DLD1 (cell line): Measurements from ENCODE around the gene EXOC2.

Experiments used
- in situ Hi-C: cut with HindIII; loops from 2 replicates; pipeline ENCODE4 v1.10.0; 2017; ENCODE audit warnings: low sequenced_read_pairs

EXOC2 gene

GRCh38 chr6:540490-540889, 152.4 kb downstream of the EXOC2 start:
- in situ Hi-C loops: no loop called here

DNA sequence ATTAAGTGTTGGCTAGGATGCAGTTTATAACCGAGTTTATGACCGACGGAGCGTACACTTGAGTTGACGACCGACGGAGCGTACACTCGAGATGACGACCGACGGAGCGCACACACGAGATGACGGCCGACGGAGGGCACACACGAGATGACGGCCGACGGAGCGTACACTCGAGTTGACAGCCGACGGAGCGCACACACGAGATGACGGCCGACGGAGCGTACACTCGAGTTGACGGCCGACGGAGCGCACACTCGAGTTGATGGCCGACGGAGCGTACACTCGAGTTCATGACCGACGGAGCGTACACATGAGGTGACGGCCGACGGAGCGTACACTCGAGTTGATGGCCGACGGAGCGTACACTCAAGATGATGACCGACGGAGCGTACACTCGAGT, 155.8 kb downstream of the EXOC2 start:
- in situ Hi-C loops: no loop called here

- in situ Hi-C loops: no loop called here
Measured at GRCh38 chr6:530425-530824, 162.5 kb downstream of the EXOC2 start.

DNA sequence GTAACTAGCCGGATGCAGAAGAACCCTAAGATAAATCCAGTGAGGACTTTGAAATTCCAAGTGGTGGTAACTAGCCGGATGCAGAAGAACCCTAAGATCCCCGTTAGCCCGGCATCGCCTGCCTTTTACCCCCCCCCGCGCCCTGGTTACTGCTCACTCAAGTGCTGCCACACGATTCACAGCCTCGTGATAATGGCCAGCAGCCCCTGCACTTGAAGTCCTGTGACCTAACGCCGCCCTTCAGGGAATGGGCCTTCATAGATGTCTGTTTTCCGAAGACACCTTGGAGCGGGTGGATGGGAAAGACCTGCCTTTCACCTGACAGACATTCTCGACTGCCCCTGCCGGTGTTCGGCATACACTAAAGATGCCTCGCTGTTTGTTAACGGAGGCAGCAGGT, 163.9 kb downstream of the EXOC2 start:
- in situ Hi-C loops: no loop called here

DNA sequence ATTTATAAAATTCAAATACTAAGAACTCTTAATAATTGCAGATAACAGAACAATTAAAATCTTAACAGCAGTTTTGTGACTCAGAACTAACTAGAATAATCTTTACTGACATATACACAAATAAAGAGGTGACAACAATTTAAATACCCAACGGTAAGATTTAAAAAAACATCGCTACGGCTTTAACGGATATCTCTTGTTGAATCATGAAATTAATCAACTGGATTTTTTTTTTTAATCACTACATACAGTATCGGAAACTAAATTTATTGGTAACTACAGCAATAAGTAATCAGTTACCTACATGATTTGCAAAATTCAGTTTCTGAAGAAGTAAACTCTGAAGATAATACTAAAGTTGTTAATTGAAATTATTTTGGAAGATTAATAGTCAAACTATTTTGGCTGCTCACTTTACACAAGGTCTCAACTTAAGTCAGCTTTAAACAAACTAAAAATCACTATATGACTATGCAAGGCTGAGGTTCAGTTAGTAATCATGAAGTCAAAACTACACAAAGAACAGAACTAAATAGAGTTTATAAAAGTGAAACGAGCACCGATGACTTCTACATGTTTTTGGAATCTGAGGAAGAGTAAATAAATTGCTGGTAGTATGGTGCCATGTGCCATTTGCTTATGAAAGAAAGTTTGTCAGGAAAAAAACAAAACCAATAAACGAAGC, 164.8 kb downstream of the EXOC2 start:
- in situ Hi-C loops: no loop called here

DNA sequence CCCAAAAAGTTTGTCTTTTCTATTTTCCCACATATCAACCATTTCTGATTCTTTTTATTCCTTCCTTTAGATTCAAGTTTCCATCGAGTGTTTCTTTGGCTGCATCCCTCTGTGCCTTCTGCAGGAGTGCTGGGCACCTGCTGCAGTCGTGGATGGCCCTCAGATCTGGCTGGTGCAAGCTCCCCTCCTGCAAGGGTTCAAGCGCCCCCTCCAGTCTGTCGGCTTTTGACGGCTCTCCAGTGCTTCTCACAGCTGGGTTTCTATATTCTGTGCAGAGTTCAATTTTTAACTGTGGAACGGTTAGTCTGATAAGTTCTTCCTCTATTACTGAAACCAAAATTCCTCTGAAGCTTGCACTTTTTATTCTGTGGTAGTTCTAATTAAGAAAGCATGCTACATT, 168.1 kb downstream of the EXOC2 start:
- in situ Hi-C loops: no loop called here

DNA sequence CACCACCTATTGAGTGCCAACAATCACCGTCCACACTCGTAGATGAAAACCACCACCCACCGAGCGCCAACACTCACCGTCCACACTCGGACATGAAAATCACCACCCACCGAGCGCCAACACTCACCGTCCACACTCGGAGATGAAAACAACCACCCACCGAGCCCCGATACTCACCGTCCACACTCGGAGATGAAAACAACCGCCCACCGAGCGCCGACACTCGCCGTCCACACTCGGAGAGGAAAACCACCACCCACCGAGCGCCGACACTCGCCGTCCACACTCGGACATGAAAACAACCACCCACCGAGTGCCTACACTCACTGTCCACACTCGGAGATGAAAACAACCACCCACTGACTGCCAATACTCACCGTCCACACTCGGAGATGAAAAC, 172.1 kb downstream of the EXOC2 start:
- in situ Hi-C loops: no loop called here

- in situ Hi-C loops: no loop called here
Measured at GRCh38 chr6:518218-518617, 174.7 kb downstream of the EXOC2 start.

DNA sequence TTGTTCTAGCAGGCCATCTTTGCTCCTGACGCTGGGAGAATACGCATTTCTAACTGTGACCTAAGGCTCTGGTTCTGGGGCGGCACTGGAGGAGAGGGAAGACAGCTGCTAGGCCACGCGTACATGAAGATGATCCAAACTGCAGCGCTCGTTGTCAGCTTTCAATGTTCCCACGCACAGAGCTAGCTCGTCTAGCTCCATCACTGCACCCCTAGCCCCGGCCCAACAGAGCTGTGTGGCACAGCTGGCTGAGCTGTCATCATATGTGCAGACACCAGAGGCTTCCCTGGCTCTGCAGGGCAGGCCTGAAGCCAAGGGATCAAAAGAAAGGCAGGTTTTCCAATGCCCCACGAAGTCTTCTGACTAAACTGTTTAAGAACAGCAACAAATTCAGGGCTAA, 176.7 kb downstream of the EXOC2 start:
- in situ Hi-C loops: no loop called here

GRCh38 chr6:515267-515666, 177.7 kb downstream of the EXOC2 start:
- in situ Hi-C loops: no loop called here

GRCh38 chr6:514396-514978, 178.5 kb downstream of the EXOC2 start:
- in situ Hi-C loops: no loop called here

DNA sequence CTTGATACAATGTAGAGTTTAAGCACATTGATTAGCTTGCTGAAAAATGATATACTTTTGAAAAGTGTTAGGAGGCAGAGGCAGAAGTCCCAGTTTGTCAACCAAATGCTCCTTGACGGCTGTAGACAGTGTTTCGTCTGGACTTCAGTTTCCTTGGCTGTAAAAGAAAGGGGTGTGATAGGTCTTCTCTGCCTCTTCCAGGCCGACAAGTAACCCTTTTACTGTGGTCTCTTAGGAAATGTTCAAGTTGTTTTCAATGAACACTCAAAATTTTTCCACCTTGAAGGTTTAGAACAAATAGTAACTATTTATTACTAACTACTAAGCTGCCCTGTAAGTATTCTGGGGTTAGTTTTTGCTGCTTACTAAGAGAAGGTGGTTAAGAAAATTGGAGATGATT, 179.0 kb downstream of the EXOC2 start:
- in situ Hi-C loops: no loop called here

- in situ Hi-C loops: no loop called here
Measured at GRCh38 chr6:513058-513457, 179.9 kb downstream of the EXOC2 start.

- in situ Hi-C loops: no loop called here
Measured at GRCh38 chr6:511488-512137, 181.3 kb downstream of the EXOC2 start.

- in situ Hi-C loops: no loop called here
Measured at GRCh38 chr6:509676-510075, 183.3 kb downstream of the EXOC2 start.

- in situ Hi-C loops: no loop called here
Measured at GRCh38 chr6:508614-509013, 184.3 kb downstream of the EXOC2 start.

- in situ Hi-C loops: no loop called here
Measured at GRCh38 chr6:508006-508405, 184.9 kb downstream of the EXOC2 start.

DNA sequence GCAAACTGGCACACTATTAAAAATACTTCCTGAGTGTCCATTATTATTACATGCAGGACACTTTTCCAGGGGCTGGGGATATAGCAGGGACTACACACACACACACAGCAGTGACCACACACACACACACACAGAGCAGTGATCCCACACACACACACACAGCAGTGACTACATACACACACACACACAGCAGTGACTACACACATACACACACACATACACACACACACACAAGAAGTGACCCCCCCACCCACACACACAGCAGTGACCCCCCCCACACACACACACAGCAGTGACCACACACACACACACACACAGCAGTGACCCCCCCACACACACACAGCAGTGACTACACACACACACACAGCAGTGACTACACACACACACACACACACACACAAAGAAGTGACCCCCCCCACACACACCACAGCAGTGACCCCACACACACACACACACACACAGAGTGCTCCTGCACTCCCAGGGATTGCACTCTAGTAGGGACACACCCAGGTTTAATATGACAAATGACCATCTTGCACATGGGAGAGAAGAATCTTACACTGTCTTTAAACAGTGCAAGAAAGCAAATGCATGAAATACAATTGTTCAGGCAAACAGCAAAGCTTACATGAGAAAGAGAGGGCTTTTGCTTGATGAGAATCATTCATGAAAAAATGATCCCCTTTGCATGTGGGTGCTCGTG, 185.9 kb downstream of the EXOC2 start:
- in situ Hi-C loops: no loop called here

DNA sequence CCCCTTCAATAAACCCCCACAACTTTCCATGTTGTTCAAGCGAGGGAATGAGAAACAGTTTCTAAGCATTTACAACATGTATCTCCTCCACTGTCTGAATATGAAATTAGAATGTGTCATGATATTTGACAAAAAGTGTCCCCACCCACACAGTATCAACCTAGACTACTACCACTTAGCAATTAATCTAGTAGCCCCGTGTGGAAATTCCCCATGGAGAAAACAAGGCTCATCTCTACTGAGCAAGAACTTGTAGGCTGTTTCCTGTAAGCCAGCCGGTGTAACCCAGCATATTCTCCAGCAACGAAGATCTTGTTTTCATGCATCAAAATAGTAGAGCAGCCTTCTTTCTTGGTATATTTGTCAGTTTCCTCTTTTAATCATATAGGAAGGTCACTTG, 186.4 kb downstream of the EXOC2 start:
- in situ Hi-C loops: no loop called here

DNA sequence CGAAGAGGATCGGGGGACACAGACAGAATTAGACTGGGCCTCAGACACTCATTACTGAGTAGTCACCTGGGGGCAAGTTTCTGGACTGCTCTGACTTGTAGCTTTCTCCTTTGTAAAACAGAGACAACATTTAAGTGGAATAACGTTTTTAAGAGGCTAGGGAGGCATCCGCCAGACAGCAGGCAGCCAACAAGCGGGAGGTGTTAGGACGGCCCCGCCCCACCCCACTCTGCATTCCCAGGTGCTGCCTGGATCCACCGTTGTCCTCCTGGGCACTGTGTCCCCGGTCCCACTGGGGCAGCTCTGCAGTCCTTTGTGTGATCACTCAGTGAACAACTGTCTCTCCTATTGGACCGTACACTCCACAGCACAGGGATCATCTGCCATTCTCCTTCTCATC, 187.6 kb downstream of the EXOC2 start:
- in situ Hi-C loops: no loop called here

DNA sequence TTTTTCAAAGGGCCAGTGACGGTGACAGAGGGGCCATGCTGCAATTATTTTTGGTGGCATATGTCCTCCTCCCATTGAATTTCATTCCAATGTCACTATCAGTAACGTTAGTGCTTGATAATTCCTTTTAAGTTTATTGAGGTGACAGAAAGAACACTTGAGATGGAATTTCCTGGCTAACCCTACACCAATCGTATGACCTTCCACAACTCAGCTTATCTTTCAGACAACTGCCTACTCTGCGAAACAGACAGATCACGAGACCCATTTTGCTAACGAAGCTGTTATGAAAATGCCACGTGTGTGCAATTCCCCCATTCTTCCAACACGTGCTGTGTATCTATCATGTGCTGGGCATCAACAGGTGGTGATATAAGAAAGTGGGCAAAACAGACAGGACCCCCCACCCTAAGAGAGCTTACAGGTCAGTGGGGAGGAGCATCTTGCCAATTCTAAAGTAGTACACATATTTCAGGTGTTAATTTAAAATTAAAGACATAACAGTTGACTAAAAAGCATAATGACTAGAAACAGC, 188.4 kb downstream of the EXOC2 start:
- in situ Hi-C loops: no loop called here
